ENCODE measurements around the gene CCDC82. TPM values are rescaled to one million over a fixed set of nuclear protein-coding genes. Genes with fewer than 3 reads are reported as not detected.

CCDC82 gene
- total RNA-seq, 3 donors from 2014 or later, result 16.5 to 26.0 (median 22.2) TPM

DNA sequence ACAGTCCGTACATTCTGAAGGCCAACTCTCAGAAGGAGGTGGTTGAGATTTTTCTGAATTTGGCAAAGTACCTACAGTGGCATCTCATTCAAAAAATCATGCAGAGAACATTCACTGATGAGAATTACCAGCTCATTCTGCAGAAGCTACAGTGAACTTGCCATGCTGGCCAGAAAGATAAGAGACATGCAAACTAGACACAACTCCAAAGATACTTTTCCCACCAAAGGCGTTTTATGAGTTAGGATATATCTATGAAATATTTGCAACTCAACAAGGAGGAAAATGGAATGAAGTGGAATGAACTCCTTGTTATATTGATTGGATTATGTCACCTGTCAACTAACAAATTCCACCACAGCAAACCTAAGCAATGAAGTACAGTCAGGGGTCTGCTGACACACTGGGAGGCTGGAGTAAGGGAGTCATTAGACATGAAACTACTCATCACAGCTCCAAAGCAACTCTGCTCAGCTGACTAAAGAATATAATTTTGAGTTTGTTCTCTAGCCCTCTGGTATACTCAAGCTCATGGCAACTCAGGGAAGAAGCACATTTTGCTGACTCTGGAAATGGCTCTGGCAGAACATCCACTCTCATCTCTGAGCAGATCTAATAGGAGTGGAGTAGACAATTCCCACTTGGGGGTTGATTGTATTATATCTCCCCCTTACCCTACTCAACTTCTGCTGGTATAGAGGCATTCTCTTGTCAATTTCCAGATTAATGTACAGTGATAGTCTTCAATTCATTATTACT is 69.6 kb downstream of the CCDC82 start:
- DNase-seq (no peak), ATAC-seq (no peak)
- H3K9me3 ChIP-seq, result no peaks in the 10 kb centered on the region
- H3K36me3 ChIP-seq (ENCODE audit: low read depth), result no peaks in the 10 kb centered on the region
- intact Hi-C loops (cut with DNase I, micrococcal nuclease), result no loop called here
- H3K4me3 ChIP-seq, result no peak overlapping the region
- TF ChIP-seq, protein P1, sequence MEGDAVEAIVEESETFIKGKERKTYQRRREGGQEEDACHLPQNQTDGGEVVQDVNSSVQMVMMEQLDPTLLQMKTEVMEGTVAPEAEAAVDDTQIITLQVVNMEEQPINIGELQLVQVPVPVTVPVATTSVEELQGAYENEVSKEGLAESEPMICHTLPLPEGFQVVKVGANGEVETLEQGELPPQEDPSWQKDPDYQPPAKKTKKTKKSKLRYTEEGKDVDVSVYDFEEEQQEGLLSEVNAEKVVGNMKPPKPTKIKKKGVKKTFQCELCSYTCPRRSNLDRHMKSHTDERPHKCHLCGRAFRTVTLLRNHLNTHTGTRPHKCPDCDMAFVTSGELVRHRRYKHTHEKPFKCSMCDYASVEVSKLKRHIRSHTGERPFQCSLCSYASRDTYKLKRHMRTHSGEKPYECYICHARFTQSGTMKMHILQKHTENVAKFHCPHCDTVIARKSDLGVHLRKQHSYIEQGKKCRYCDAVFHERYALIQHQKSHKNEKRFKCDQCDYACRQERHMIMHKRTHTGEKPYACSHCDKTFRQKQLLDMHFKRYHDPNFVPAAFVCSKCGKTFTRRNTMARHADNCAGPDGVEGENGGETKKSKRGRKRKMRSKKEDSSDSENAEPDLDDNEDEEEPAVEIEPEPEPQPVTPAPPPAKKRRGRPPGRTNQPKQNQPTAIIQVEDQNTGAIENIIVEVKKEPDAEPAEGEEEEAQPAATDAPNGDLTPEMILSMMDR (IDR thresholded peaks at IDR 0.05), result no peak
- H3K4me1 ChIP-seq (ENCODE audit: low read depth), result peaks cover 1% of the 10 kb centered on the region

DNA sequence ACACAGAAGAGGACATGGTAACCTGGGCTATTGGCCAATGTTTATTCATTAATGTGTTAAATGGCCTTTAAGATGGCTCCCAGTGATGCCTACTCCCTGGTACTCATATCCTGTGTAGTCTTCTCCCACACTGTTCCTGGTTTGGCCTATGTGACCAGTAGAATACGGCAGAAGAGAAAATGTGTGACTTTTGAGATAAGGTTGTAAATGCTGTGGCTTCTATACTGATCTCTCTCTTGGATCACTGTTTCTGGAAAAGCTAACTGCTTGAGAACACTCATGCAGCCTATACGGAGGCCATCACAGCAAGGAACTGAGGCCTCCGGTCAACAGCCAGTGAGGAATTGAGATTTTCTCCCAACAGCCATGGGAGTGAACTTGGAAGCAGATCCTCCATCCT is 70.9 kb downstream of the CCDC82 start:
- DNase-seq, result no peak
- Histone ChIP-seq H3K9me3 (no peaks in the 10 kb centered on the region), H3K36me3 (ENCODE audit: low read depth) (no peaks in the 10 kb centered on the region), H3K4me1 (ENCODE audit: low read depth) (peaks cover 14% of the 10 kb centered on the region), H3K4me3 (no peak overlapping the region)
- TF ChIP-seq, protein P1 (IDR thresholded peaks at IDR 0.05), result no peak
- intact Hi-C loops (cut with DNase I, micrococcal nuclease), result no loop called here
- no peak for ATAC-seq

DNA sequence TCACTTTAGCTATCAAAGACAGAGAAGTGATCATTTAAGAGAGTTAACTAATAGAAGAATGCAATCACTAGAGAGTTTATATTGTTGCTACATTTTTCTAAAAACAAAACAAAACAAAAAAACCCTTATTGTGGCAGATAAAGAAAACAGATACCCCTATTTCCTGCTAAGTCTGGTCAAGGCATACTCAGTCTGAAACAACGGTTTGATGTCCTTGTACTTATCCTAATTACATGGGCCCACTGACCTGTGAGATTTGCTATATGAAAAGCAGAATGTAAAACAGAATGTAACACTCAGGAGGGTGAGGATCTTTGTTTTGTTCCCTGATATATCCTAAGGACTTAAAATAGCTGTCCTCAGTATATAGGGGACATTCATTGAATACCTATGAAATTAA is 71.3 kb downstream of the CCDC82 start:
- Histone ChIP-seq H3K9me3 (no peaks in the 10 kb centered on the region), H3K4me1 (ENCODE audit: low read depth) (peaks cover 14% of the 10 kb centered on the region), H3K4me3 (no peak overlapping the region), H3K36me3 (ENCODE audit: low read depth) (no peaks in the 10 kb centered on the region)
- intact Hi-C loops (cut with DNase I, micrococcal nuclease), result no loop called here
- DNase-seq (no peak), ATAC-seq (no peak)
- TF ChIP-seq, protein P1 (IDR thresholded peaks at IDR 0.05), result no peak

DNA sequence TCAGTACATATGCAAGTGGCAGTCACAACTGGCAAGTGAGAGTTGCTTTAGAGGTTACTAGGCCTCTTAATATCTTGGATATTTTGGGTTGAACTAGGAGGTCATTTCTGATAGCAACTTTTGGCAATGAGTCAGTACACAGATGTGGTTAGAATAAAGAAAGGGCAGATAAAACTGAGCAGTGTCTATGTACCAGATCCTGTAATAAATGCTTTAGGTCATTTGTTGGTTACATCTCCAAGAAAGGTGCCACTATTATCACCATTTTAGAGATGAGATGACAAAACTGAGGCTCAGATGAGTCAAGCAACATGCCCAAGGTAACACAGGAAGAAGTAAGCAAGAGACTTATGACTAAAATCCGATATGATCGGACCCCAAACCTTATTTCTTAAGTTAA is 71.7 kb downstream of the CCDC82 start:
- no peaks in the 10 kb centered on the region for H3K9me3 ChIP-seq
- intact Hi-C loops (cut with DNase I, micrococcal nuclease), result no loop called here
- DNase-seq (no peak), ATAC-seq (no peak)
- H3K4me1 ChIP-seq (ENCODE audit: low read depth), result peaks cover 14% of the 10 kb centered on the region
- TF ChIP-seq, protein P1 (IDR thresholded peaks at IDR 0.05), result no peak
- no peak overlapping the region for H3K4me3 ChIP-seq
- H3K36me3 ChIP-seq (ENCODE audit: low read depth), result no peaks in the 10 kb centered on the region

DNA sequence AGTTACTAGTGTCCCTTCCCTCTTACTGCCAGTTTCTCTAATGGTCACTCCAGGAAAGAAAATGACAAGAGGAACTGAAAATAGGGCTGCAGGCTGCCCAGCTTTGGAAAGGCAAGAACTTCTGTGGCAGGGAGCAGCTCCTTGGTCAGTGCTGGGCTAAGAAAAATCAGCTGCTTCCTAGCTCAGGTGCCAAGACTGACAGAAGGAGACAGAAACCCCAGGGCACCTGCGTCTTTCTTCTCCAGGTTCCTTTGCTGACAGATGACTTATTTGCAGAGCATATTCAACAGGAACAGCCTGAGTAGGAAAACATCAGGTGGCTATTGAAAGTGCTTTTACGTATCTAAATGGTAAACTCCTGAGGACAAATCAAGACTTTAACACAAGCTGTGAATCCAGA is 72.1 kb downstream of the CCDC82 start:
- Histone ChIP-seq H3K9me3 (no peaks in the 10 kb centered on the region), H3K4me1 (ENCODE audit: low read depth) (peaks cover 14% of the 10 kb centered on the region)
- no peak for DNase-seq

More for the DNA sequence above, 72.1 kb downstream of the CCDC82 start:
- intact Hi-C loops (cut with DNase I, micrococcal nuclease), result no loop called here
- ATAC-seq, result no peak
- no peak overlapping the region for H3K4me3 ChIP-seq
- no peaks in the 10 kb centered on the region for H3K36me3 ChIP-seq (ENCODE audit: low read depth)
- TF ChIP-seq, protein P1 (IDR thresholded peaks at IDR 0.05), result no peak
